Dedifferentiated amniotic fluid mesenchymal stem cell (primary cell): ENCODE results near the gene FYN.
"Not testable (repeated sequence)": the region's sequence is repeated elsewhere in the genome, so short reads cannot be mapped to it uniquely, and the experiment has no call there.

Experiments used
- DNase-seq: peaks from one replicate; pipeline ENCODE4 v3.0.0-alpha.2; 2016; ENCODE audit errors: extremely low spot score

FYN gene

DNA sequence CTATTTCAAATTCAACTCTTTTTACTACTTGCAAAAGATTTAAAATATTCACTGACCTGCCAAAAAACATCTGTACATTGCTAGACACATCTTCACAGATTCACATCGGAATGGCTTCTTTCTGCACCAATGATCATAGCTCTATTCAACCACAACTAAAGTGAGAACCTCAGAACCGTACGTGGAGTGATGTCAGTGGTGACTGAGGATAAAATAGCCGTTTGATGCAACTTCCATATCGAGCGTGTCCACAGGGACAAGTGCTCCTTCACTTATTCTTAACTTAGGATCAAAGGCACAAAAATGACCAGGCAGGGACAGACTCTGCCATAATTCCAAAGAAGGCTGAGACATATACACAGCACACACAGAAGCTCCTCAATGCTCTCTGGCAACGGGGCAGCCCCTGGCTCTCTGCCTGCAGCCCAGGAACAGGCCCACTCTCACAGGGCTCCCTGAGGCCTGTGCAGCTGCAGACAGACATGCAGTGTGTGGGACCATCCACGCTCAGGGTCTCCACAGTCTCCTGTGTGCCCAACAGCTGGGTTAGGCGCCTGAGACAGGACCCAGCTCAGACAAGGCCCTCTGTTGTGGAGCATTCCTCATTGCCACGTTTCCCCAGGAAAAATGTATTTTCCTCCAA, 22.8 kb downstream of the FYN start:
- DNase-seq, result no peak

- no peak for DNase-seq
These were observed 24.0 kb downstream of the FYN start for GRCh38 chr6:111849298-111849697.

DNA sequence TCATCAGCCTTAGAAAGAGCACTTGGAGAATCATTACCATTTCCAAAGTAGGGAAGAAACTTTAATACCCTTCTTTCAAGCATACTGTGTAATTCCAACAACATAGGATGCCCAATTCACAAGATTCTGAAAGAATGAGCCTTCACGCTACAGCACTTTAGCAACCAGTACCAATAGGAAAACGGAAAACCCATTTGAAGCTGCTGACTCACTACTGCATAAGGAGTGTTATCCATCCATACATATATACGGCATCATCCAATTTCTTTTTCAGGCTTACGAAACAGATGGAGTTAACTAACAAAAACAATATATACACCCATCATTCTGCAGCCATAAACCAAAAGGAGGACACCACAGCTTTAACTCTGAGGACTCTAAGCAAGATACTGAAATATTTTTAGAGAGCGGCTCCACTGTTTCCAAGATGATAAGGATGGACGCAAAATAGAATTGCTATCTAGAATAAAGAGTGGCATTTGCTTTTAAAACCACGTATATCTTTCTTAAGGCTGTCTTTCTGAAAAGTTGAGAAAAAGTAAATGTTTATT, 24.9 kb downstream of the FYN start:
- DNase-seq, result no peak

DNA sequence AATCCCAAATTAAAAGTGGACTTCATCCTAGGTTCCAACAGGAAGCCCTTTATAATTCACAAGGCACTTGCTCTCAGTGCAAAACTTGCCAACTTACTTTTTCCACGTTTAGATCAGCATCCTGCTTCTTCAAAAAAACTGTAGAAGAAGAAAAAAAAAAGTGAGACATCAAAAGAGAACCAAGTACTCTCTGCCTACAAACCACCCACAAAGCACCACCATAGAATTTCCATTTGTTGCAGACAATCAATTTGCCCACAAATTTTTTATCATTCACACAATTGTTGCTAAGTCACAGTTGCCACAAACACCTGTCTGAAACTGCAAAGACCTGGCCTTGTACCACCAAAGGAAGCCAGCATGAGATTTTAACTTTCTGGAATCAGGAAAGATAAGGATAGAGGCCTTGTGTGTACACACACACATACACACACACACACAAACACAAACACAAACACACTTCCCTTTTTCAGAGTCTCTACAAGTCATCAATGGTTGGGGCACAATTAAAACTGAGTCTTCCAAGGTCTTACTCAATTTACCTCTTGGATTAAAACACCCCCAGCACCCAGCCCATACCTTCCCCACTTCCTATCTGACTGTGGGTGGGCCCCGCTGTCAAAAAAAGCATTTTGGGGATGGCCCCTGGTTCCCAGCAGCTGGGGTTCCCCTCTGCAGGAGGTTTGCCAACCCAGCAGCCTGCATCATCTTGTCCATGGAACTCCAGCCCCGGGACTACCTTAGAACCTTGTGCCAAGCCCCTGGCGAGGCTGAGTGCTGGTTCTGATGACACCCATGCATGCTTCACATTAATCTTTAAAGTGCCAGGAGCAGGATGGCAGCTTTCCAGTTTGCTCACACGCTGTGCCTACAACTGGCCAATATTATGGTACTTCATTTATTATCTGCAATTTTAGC, 26.5 kb downstream of the FYN start:
- no peak for DNase-seq

DNA sequence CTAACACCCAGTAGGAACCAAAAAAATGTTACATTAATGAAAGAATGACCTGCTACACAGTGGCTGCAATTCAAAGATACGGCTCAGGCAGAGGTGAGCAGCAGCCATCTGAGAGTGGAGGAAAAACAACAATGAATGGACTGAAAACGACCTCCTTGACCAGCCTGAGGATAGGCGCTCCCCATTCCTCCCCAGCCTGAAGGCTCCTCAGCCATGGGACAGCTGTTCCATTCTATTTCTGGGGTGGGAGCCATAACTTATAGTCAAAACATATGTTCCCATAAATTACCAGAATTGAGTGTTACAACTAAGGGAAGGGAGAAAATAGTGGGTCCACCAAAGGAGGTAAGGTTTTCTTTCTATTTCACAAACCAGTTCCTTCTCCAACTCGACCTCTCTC, 27.2 kb downstream of the FYN start:
- no peak for DNase-seq

DNA sequence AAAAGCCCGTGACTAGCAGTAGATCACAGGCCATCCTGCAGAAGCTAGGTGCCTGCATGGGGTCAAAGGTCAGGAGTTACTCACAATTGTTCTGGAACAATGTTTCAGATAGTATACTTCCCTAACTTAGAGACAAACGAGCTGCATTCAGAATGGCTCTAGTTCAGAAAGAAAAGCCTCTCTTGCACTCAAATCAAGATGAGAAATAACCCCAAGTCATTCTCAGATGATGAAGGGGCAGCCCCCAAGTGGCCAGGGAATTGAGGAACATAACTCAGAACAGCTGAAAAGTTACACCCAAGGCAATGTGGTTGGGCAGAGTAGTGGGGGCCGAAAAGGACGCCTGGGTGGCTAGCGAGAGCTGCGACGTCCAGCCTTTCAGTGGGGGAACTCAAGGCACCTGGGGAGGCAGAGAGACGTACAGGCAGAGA, 27.8 kb downstream of the FYN start:
- DNase-seq, result no peak

GRCh38 chr6:111844921-111845320, 28.3 kb downstream of the FYN start:
- no peak for DNase-seq

GRCh38 chr6:111844376-111844775, 28.9 kb downstream of the FYN start:
- no peak for DNase-seq

GRCh38 chr6:111843347-111844147, 29.7 kb downstream of the FYN start:
- no peak for DNase-seq

GRCh38 chr6:111842891-111843290, 30.4 kb downstream of the FYN start:
- DNase-seq, result no peak

- no peak for DNase-seq
These were observed 30.9 kb downstream of the FYN start for GRCh38 chr6:111842271-111842822.

DNA sequence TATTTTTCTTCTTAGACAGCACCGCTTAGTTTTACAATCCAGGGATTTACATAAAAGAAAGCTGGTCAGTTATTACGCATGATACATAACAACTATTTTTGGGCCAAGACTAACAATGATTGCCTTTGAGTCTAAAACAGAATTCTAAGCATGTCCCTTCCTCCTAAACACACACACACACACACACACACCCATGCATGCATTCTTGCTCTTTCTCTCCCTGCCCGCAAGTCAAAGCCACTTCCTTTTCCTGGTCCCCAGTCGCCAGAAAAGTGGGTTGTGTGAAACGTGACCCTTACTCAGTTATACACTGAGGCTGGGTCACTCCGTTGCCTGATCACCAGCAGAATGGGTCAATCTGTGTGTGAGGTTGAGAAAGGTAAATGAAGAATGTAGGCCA, 31.4 kb downstream of the FYN start:
- no peak for DNase-seq

DNA sequence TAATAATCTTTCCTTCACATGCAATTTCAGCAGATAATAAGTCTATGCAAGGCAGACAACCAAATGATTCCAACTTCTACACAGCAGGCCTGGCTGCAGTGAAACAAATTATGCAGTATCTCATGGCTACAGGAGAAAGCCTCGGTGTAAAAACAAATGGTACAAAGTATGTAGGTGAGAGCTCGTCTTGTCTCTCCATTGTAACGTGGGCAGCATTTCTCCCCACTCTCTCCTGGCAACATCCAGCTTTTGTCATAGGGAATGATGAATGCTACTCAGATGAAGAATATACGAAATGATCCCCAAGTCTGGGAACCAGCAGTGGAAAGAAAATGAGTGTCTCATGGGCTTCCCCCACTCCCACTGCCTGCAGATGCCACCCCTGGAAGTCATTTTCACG, 32.4 kb downstream of the FYN start:
- DNase-seq, result no peak

DNA sequence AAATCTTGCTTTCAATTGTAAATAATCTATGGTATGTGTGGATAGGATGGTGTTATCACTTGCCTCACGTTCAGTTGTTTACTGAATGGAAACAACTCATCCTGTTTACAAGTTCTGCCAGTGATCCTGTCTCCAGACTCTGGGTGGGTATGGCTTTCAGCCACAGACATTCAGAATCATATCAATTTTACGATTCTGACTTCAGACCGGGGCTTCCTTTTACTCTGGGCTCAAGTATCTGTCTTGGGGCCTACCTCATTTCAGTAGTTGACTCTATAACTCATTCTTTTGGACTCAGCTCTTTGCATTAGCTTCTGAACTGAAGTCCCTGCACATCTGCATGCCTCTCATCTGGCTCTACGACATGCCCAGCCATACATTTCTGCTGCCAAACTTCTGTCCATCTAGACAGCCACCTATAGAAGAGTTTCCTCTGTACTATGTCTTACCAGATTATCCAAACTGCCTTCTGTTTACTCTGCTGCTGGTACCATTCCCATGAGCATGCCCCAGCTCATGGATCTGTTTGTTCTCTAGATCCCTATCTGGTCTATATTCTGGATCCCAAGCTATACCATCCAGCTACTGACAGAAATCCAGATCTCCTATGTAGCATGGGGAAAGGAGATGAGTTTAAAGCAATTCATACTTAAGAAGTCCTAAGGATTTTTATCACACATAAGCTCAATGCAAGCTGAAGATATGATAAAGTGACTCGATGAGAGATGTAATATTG, 34.3 kb downstream of the FYN start:
- no peak for DNase-seq

DNA sequence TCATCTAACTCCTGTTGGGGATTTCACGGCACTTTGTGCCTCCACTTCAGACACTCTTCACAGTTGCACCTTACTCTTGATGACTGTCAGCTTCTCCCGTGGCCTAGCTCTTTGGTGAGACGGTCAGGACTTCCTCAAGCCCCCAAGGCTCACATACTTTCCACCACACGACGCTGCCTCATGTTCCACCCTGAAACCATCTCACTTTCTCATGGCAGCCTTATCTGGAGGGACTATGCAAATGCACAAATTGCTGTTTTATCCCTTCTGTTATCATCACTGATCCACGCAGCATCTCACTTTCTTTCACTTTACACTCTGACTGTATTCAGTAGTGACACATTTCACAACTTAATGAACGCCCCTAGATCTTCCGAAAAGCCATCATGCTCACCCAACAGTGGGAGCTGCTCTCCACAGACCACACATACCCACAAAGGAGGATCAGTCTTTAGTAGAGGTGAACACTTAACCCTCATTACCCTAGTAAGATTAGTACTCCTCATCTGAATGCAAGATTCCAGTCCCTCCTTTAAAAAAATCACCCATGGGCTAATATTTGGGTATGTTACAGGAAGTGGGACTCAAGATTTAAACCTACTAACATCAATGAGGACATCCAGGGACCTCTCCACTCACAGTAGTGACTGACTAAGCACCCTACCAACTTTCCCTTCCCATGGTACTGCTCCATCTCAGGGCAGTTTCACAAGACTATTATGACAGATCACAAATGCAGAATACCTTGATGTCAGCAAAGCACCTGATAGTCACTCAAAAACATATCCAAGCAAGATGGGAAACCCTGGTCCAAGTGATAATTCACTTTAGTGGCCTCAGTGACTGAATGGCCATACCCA, 35.4 kb downstream of the FYN start:
- DNase-seq, result no peak

DNA sequence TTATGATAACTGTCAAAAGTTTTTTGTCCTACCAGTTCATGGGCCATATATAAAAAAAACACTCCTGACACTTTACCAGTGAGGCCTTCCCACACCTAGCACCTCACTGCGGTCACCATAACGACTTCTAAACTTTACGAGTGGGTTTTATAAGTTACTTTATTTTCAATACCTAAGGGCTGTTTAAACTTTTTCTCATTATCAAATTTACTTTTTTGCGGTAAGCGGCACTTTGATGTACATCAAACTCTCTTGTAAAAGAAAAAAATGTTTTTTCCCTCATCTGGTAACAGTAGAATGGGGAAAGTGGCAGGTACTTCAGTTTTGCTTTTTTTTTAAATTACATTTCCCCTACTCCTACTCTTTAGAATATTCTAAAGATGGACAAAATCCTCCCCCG, 36.2 kb downstream of the FYN start:
- no peak for DNase-seq

DNA sequence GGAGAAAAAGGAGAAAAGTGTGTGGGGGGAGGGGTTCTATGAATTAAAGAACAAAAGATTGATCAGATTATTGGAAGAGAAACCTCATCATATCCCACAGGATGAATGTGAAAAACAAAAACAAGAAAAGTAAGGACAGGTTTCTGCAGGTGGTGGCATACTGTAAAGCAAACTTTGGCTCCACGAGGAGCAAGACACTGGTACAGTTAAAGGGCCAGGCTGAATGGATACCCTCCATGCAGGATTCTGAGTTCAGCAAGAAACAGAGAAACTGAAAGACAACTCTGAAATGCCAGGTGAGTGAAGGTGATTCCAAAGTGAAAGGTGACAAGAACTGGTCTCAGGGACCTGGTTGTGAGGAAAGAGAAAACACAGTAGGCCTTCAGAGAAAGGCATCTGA, 37.4 kb downstream of the FYN start:
- DNase-seq, result no peak

DNA sequence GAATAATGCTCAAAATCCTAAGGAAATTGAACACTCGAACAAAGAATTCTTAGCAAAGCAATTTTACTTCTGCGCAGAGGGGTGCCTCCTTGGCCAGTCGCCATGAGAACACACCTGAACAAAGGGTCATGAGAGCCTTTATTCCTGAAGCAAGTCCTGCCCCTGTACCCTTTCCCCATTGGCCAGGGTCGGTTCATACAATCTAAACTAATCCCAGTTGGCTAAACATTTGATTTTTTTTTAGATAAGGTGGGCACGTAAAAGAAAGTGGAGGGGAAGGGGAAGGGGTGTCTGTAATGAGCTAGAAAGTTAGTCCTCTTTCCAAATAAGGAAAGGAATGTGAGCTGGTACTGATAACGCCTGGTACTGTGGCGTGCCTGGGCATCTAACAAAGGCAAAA, 37.9 kb downstream of the FYN start:
- DNase-seq, result not testable (repeated sequence)

DNA sequence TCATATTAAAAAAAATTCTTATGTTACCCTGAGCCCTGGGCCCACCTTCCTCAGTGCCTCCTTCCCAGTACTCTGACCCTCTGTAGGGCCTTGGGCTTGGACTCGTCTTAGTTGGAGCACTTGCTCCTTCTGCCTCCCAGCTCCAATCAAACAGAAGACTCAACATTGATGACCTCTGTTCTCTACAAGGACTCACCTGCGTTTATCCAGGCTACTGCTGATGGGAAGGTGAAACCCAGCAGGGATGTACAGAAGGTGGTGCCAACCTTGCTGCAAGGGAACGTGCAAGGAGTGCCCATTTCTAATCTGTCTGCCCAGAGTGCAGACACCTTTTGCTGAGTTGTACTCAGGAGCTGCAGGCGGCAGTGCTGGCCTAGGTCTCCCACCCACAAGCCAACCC, 38.9 kb downstream of the FYN start:
- no peak for DNase-seq

GRCh38 chr6:111832833-111833418, 40.3 kb downstream of the FYN start:
- no peak for DNase-seq
